Lower lobe of right lung (tissue), 2 donors: ENCODE measurements around the gene EPS15. TPM values are rescaled to one million over a fixed set of nuclear protein-coding genes. Genes with fewer than 3 reads are reported as not detected.
"Not testable (repeated sequence)": the region's sequence is repeated elsewhere in the genome, so short reads cannot be mapped to it uniquely, and the experiment has no call there.

Experiments
- ATAC-seq, 2 donors: fragments of 200-7000 bp; cut with Tn5 transposase; one replicate each; pipeline ENCODE4 v1.9.1; 2020 to 2022; ENCODE audit warnings: mild to moderate bottlenecking in 2 of 2, moderate library complexity in 2 of 2
- DNase-seq: peaks from one replicate; pipeline ENCODE4 v3.0.0-alpha.2; 2020
- H3K27ac ChIP-seq: fragments of 200-600 bp; one replicate; pipeline ENCODE4 v1.8.0; 2022
- H3K27me3 ChIP-seq: fragments of 200-600 bp; one replicate; pipeline ENCODE4 v1.8.0; 2022; ENCODE audit warnings: low read depth
- H3K36me3 ChIP-seq: fragments of 200-600 bp; one replicate; pipeline ENCODE4 v1.8.0; 2022; ENCODE audit warnings: mild to moderate bottlenecking
- H3K4me1 ChIP-seq: fragments of 200-600 bp; one replicate; pipeline ENCODE4 v1.8.0; 2022
- H3K4me3 ChIP-seq: fragments of 200-600 bp; one replicate; pipeline ENCODE4 v1.8.0; 2022; ENCODE audit warnings: mild to moderate bottlenecking
- H3K9me3 ChIP-seq: fragments of 200-600 bp; one replicate; pipeline ENCODE4 v1.8.0; 2022
- CTCF ChIP-seq: fragments of 200-600 bp; IDR thresholded peaks from one replicate; pipeline ENCODE4 v1.8.0; 2022; ENCODE audit warnings: antibody characterized with exemption, mild to moderate bottlenecking
- intact Hi-C: fragments of 100-400 bp; cut with DNase I; formaldehyde crosslinking; loops from one replicate; pipeline ENCODE4 v1.11.0; 2022
- total RNA-seq: library from RNA; stranded (reverse); fragmentation: NEBNext Ultra II Directional; extraction: Animal tissue kit (Norgen Biotek cat#: 25700); gene quantifications from one replicate; pipeline ENCODE4 v1.2.1, GENCODE V29; 2021
- donor health status: DM: no; HTN: yes; CAD: no; lungs with severe emphysema.

The EPS15 gene
- total RNA-seq, 1 donor from 2014 or later, result 90.2 TPM

- peaks cover 5% of the 10 kb centered on the region for H3K4me1 ChIP-seq
- no peaks in the 10 kb centered on the region for H3K9me3 ChIP-seq
- H3K27me3 ChIP-seq, result no peaks in the 10 kb centered on the region
- ATAC-seq (no peak), DNase-seq (no peak)
- intact Hi-C loops, result no loop called here
- no peak for TF ChIP-seq CTCF
- peaks cover 20% of the 10 kb centered on the region for H3K36me3 ChIP-seq
- no peak overlapping the region for H3K27ac ChIP-seq
- H3K4me3 ChIP-seq, result no peak overlapping the region
Measured at GRCh38 chr1:51414811-51415210, 104.3 kb downstream of the EPS15 start.

DNA sequence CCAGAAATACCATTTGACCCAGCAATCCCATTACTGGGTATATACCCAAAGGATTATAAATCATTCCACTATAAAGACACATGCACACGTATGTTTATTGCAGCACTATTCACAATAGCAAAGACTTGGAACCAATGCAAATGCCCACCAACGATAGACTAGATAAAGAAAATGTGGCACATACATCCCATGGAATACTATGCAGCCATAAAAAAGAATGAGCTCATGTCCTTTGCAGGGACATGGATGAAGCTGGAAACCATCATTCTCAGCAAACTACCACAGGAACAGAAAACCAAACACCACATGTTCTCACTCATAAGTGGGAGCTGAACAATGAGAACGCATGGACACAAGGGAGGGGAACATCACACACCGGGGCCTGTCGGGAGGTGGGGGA, 107.2 kb downstream of the EPS15 start:
- H3K27me3 ChIP-seq, H3K9me3 ChIP-seq, H3K4me1 ChIP-seq, H3K27ac ChIP-seq, H3K4me3 ChIP-seq, ATAC-seq, intact Hi-C loops, DNase-seq: not testable (repeated sequence)
- peaks cover 29% of the 10 kb centered on the region for H3K36me3 ChIP-seq

DNA sequence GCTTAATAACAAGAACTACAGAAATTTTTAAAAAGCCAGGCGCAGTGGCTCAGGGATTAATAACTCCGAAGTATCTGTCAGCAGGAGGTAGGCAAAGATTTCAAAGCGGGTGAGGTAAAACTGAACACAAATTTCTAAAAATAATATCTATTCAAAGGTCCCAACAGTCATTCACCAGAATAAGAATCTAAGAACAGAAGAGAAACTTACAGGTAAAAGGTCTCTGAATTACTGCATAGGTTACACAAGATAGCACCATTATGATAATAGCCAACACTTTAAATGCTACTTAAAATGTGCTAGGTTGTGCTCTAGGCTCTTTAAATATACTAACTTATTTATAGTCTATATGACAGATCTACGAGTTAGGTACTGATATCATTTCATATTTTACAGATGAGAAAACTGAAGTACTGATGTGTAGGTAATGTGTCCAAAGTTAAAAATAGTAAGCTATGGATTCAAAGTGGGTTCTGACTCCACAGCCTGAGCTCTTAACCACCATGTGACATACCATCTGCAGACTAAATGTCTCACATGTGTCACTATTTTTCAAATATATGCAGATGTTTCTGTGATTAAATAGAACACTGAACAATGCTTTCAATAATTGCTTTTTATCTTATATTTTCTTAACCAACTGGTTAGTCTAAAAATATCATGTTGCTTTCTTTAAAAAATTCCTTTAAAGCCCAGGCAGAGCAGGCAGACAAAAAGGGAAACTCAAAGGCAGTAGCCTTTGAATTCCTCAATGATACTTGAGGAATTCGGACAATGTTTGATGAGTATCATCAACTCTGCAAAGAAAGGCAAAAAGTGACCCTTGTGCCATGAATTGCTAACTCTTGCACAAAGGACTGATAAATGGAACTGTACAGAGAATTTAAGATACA, 108.3 kb downstream of the EPS15 start:
- Histone ChIP-seq H3K4me3 (no peak overlapping the region), H3K36me3 (peaks cover 39% of the 10 kb centered on the region), H3K27me3 (no peaks in the 10 kb centered on the region), H3K27ac (no peak overlapping the region), H3K4me1 (no peaks in the 10 kb centered on the region), H3K9me3 (no peaks in the 10 kb centered on the region)
- DNase-seq (no peak), ATAC-seq (no peak)
- TF ChIP-seq CTCF, result no peak
- intact Hi-C loops, result no loop called here

- DNase-seq, H3K27me3 ChIP-seq, intact Hi-C loops, ATAC-seq, H3K4me3 ChIP-seq, H3K27ac ChIP-seq, H3K9me3 ChIP-seq, H3K4me1 ChIP-seq: not testable (repeated sequence)
- peaks cover 48% of the 10 kb centered on the region for H3K36me3 ChIP-seq
Measured at GRCh38 chr1:51409755-51410541, 109.1 kb downstream of the EPS15 start.

- no peak overlapping the region for H3K27ac ChIP-seq
- no peak for TF ChIP-seq CTCF
- H3K9me3 ChIP-seq, result no peaks in the 10 kb centered on the region
- H3K4me3 ChIP-seq, result no peak overlapping the region
- H3K27me3 ChIP-seq, result no peaks in the 10 kb centered on the region
- H3K4me1 ChIP-seq, result no peaks in the 10 kb centered on the region
- intact Hi-C loops, result no loop called here
- DNase-seq (no peak), ATAC-seq (no peak)
- H3K36me3 ChIP-seq, result peaks cover 46% of the 10 kb centered on the region
Measured at GRCh38 chr1:51392241-51392640, 126.8 kb downstream of the EPS15 start.

DNA sequence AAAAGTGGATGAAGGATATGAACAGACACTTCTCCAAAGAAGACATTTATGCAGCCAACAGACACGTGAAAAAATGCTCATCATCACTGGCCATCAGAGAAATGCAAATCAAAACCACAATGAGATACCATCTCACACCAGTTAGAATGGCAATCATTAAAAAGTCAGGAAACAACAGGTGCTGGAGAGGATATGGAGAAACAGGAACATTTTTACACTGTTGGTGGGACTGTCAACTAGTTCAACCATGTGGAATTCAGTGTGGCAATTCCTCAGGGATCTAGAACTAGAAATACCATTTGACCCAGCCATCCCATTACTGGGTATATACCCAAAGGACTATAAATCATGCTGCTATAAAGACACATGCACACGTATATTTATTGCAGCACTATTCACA, 128.4 kb downstream of the EPS15 start:
- H3K27me3 ChIP-seq, H3K4me1 ChIP-seq, H3K9me3 ChIP-seq, H3K27ac ChIP-seq, ATAC-seq, H3K4me3 ChIP-seq, DNase-seq, intact Hi-C loops: not testable (repeated sequence)
- H3K36me3 ChIP-seq, result peaks cover 39% of the 10 kb centered on the region

DNA sequence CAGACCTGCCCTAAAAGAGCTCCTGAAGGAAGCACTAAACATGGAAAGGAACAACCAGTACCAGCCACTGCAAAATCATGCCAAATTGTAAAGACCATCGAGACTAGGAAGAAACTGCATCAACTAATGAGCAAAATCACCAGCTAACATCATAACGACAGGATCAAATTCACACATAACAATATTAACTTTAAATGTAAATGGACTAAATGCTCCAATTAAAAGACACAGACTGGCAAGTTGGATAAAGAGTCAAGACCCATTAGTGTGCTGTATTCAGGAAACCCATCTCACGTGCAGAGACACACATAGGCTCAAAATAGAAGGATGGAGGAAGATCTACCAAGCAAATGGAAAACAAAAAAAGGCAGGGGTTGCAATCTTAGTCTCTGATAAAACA, 131.8 kb downstream of the EPS15 start:
- ATAC-seq, H3K4me1 ChIP-seq, H3K27me3 ChIP-seq, H3K27ac ChIP-seq, DNase-seq, H3K9me3 ChIP-seq, H3K4me3 ChIP-seq, intact Hi-C loops: not testable (repeated sequence)
- peaks cover 18% of the 10 kb centered on the region for H3K36me3 ChIP-seq

DNA sequence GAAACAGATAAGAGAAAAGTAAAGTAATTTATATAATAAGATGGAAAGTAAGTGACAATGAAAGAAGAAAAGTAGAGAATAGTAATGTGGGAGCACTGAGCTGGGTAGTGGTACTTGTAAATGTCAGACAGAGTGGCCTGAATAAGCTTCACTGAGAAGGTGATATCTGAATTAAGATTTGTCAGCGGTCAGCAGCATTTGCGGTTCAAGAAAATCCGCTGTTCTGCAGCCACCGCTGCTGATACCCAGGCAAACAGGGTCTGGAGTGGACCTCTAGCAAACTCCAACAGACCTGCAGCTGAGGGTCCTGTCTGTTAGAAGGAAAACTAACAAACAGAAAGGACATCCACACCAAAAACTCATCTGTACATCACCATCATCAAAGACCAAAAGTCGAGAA, 132.8 kb downstream of the EPS15 start:
- ATAC-seq, result not testable (repeated sequence)

More for the DNA sequence above, 132.8 kb downstream of the EPS15 start:
- H3K9me3 ChIP-seq, H3K27me3 ChIP-seq, H3K27ac ChIP-seq, intact Hi-C loops, H3K4me1 ChIP-seq, H3K4me3 ChIP-seq, DNase-seq: not testable (repeated sequence)
- H3K36me3 ChIP-seq, result peaks cover 14% of the 10 kb centered on the region
